HL-60/S4 treated with retinoic acid at 250 ng/mL for 4 days and 3 days (cell line): ENCODE measurements around the gene NDUFS8.

ENCODE experiments used
- in situ Hi-C: fragments of 300-500 bp; cut with MboI; formaldehyde crosslinking; loops from 2 replicates; pipeline ENCODE4 v1.7.0; 2022; ENCODE audit warnings: low sequenced_read_pairs

Gene NDUFS8

GRCh38 chr11:68035266-68035876 is 4.9 kb downstream of the NDUFS8 start:
- in situ Hi-C loops, result no loop called here

GRCh38 chr11:68036141-68036716 is 5.7 kb downstream of the NDUFS8 start:
- in situ Hi-C loops, result no loop called here

GRCh38 chr11:68036717-68037239 is 6.3 kb downstream of the NDUFS8 start:
- in situ Hi-C loops, result no loop called here

GRCh38 chr11:68037411-68038225 is 7.1 kb downstream of the NDUFS8 start:
- in situ Hi-C loops, result no loop called here

GRCh38 chr11:68038226-68038717 is 7.8 kb downstream of the NDUFS8 start:
- in situ Hi-C loops, result no loop called here

- in situ Hi-C loops, result no loop called here
Measured at GRCh38 chr11:68038718-68039525, 8.4 kb downstream of the NDUFS8 start, which contains the start of gene TCIRG1. Gene TCIRG1, plus strand, starts transcription at chr11:68039025. Its CDS starts 2,247 bp downstream, at chr11:68041272.

- in situ Hi-C loops, result no loop called here
Measured at GRCh38 chr11:68039526-68040086, 9.1 kb downstream of the NDUFS8 start.

GRCh38 chr11:68040101-68040956 is 9.8 kb downstream of the NDUFS8 start:
- in situ Hi-C loops, result no loop called here

GRCh38 chr11:68040957-68041591 is 10.6 kb downstream of the NDUFS8 start:
- in situ Hi-C loops, result no loop called here

- in situ Hi-C loops, result no loop called here
Measured at GRCh38 chr11:68041617-68042218, 11.2 kb downstream of the NDUFS8 start.

GRCh38 chr11:68042219-68043028 is 11.9 kb downstream of the NDUFS8 start:
- in situ Hi-C loops, result no loop called here

- in situ Hi-C loops, result no loop called here
Measured at GRCh38 chr11:68043029-68043348, 12.5 kb downstream of the NDUFS8 start.

- in situ Hi-C loops, result no loop called here
Measured at GRCh38 chr11:68043349-68044144, 13.1 kb downstream of the NDUFS8 start.

- in situ Hi-C loops, result no loop called here
Measured at GRCh38 chr11:68044145-68044813, 13.8 kb downstream of the NDUFS8 start.

GRCh38 chr11:68044898-68045351 is 14.4 kb downstream of the NDUFS8 start:
- in situ Hi-C loops, result no loop called here
